Coronary artery (tissue), 2 donors: Measurements from ENCODE around the gene TRAF3IP3.

Source experiments
- DNase-seq: peaks from one replicate; pipeline ENCODE4 v3.0.0-alpha.2; 2017; ENCODE audit warnings: low spot score
- H3K27ac ChIP-seq, 2 donors: fragments of 200-600 bp; sonication (generic); one replicate each; pipeline ENCODE4 v1.5.1; 2016 to 2019
- H3K4me3 ChIP-seq: fragments of 200-600 bp; sonication (generic); 2 replicates; pipeline ENCODE4 v1.5.1; 2016; ENCODE audit warnings: mild to moderate bottlenecking, moderate library complexity
- CTCF ChIP-seq: fragments of 200-600 bp; sonication (generic); IDR thresholded peaks from one replicate; pipeline ENCODE4 v1.5.1; 2019; ENCODE audit warnings: antibody characterized with exemption

Gene TRAF3IP3

GRCh38 chr1:209817691-209818090 lies 61.8 kb downstream of the TRAF3IP3 start:
- Histone ChIP-seq H3K27ac (no peak overlapping the region), H3K4me3 (no peak overlapping the region)
- no peak for DNase-seq
- TF ChIP-seq CTCF, result no peak

- no peak overlapping the region for H3K27ac ChIP-seq
- DNase-seq, result no peak
- H3K4me3 ChIP-seq, result no peak overlapping the region
- TF ChIP-seq CTCF, result no peak
Measured at GRCh38 chr1:209819058-209819457, 63.2 kb downstream of the TRAF3IP3 start.

DNA sequence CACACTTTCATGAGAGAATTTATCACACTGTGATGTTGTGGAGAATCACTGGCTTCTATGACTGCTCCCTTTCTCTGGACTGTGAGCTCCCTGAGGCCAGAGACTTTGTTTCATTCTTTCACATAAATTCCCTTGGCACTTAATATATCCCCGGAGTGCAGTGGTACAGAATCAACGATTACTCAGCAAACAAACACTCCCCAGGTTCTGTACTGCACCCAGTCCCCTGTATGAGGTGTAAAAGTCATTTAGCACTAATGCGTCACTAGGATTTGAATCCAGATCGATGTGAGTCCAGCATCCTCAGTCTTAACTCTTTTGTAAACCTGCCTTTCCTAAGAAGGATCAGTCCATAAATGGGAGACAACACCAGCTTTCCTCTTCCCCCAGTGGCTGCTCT lies 65.1 kb downstream of the TRAF3IP3 start:
- TF ChIP-seq CTCF, result no peak
- Histone ChIP-seq H3K27ac (no peak overlapping the region), H3K4me3 (no peak overlapping the region)
- DNase-seq, result no peak

DNA sequence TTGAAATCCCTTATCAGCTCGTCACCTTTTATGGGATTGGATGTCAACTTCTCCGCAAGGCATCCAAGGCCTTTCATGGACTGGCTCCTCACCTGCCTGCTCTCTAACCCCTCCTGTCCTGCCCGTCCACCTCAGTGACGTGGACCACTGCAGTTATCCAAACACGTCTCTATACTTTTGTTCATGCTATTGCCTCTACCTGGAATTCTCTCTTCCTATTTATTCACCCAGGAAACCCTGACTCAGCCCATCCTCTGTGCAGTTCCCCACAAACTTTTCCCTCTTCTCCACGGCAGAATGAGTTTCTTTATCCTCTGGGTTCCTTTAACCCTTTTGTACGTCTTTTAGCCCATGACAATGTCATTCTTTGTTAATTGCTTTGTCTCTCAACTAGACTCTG lies 66.9 kb downstream of the TRAF3IP3 start:
- no peak for DNase-seq
- TF ChIP-seq CTCF, result no peak
- no peak overlapping the region for H3K4me3 ChIP-seq
- no peak overlapping the region for H3K27ac ChIP-seq

GRCh38 chr1:209823143-209824041 lies 67.5 kb downstream of the TRAF3IP3 start:
- TF ChIP-seq CTCF, result peak; percentile 66
- no peak for DNase-seq
- Histone ChIP-seq H3K4me3 (no peak overlapping the region), H3K27ac (no peak overlapping the region)

DNA sequence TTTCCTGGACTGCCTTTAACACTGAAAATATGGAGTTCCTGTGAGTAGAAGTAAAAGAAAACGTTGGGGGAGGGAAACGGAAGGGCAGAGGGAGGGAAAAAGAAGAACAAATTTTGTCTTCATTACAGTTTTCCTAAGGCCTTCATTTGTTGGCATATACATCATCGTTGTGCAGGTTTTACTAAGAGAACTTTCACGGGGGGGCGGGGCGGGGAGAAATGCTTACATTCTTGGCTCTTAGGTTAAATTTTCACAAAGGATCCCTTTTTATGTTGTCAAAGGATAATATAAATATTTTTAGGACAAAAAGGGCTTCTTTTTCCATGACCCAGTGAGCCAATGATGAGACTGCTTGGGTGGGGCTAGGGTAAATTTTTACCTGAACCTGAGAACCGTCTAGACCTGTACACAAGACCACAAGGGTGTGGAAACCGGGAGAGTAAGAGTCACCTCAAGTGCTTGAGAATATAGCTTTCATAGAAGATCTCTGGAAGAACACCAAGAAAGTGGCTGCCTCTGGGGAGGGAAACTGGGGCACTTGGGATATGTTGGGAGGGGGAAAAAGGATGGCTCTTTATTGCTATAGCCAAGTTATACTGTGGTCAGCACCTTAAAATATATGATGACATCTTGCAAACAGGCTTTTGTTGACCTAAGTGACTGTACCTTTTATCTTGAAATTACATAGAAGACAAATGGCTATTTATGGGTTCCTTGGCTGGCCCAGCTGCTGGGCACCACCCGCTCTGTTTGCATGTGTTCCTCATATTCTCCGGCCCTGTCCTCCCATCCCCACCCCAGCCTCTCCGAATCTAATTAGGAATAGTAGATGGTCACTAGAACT lies 70.0 kb downstream of the TRAF3IP3 start:
- no peak overlapping the region for H3K27ac ChIP-seq

More for the DNA sequence above, 70.0 kb downstream of the TRAF3IP3 start:
- DNase-seq, result no peak
- no peak overlapping the region for H3K4me3 ChIP-seq
- TF ChIP-seq CTCF, result no peak
